D721Med (cell line): ENCODE results near the gene RHOT1.
"Not testable (repeated sequence)": the region's sequence is repeated elsewhere in the genome, so short reads cannot be mapped to it uniquely, and the experiment has no call there.

Experiments used
- DNase-seq: peaks from one replicate; pipeline ENCODE4 v3.0.0; 2011; ENCODE audit warnings: low spot score; ENCODE audit not compliant: insufficient read length
- FAIRE-seq: peaks from 2 replicates; lab custom pipeline; 2011; peaks lifted over from hg19 to GRCh38; lab: Jason Lieb, UNC
- CTCF ChIP-seq: IDR thresholded peaks from 2 replicates; pipeline ENCODE4 v1.5.1; 2012; ENCODE audit warnings: mild to moderate bottlenecking, control low read depth; ENCODE audit not compliant: insufficient read depth; ENCODE audit errors: missing control alignments

RHOT1 gene

DNA sequence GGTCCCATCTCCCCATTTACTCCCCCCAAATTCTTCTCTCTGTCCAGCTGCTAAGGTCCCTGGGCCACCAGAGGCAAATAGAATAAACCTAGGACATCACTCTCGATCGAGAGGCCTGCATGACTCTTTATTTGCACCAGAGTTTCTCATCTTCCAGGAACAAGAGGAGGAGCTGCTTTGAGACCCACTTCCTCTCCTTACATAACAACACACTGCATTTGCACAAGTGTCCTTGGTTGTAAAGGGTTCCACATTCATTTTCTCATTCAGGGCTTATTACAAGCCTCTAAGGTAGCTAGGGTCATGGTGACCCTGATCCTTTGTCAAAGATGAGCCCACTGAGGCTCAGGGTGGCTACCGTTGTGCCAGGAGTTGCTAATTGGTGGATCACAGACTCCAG, 38.1 kb upstream of the RHOT1 start:
- FAIRE-seq (no peak), DNase-seq (no peak)
- TF ChIP-seq CTCF: no peak

- peak; percentile 51 for FAIRE-seq
- DNase-seq: not testable (repeated sequence)
Measured at GRCh38 chr17:32106471-32106981, 35.8 kb upstream of the RHOT1 start.

- not testable (repeated sequence) for DNase-seq, FAIRE-seq
Measured at GRCh38 chr17:32107194-32107593, 35.1 kb upstream of the RHOT1 start.

DNA sequence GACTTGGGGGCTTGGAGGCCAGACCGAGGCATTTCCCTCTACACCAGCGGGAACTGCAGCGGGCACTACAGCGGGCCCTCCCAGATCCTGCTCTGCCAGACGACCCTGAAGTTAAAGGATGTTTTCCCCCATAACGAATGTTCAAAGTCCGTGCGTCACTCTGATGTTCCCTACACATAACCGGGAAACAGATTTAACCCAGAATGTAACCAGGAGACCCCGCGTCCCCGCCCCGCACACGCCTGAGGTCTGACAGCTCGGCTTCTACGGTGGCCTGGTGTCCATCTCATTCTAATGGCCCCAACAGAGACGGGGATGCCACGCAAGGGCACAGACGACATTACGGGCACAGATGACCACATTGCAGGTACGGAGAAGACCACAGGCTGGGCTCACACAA, 31.7 kb upstream of the RHOT1 start:
- DNase-seq (no peak), FAIRE-seq (no peak)
- TF ChIP-seq CTCF: no peak

DNA sequence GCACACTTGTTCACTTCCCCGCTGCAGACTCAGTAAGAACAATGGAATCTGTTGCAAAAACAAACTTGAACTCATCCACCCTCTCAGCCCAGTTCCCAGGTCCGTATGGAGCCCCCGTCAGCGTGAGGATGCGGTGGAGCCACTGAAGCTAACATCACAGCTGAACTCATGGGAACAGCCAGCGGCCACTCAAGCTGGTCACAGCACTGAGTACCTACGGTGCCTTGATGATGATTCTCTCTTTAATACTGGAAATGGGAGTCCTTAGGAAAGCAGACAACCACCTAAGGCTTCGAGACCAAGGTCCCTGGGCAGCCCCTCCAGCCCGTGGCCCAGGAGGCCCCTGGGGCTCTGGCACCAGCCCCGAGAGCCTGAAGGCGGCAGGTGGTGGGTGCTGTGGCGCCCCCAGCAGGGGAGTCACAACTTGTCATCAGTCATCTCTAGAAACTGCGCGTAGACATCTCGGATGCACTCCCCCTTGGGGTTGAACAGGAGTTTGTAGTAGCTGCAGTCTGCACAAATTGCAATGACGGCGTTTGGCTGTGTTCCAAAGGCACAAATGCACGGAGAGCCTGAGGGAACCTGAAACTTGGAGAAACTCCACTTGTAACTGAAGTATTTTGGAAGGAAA, 31.0 kb upstream of the RHOT1 start:
- DNase-seq (no peak), FAIRE-seq (no peak)
- TF ChIP-seq CTCF: peak; percentile 8

DNA sequence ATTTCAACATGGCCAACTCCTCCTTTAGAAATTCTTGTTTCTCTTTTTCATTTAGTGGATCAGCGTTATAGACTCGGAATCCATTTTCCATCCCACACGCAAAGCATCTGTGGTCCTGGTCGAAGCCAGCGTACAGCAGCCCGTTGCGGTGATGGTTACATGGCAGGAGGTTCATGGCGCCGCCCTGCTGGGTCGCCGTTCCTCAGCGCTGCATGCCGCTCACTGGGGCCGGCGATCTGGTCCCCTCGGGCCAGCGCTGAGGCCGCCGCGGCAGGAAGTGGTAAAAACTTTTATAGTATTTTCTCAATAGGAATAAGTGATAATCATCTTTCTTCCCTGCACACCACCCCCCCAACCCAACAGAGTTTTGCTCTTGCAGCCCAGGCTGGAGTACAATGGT, 29.9 kb upstream of the RHOT1 start:
- TF ChIP-seq CTCF: no peak
- no peak for FAIRE-seq

GRCh38 chr17:32114536-32114935, 27.8 kb upstream of the RHOT1 start:
- TF ChIP-seq CTCF: no peak
- no peak for DNase-seq
- no peak for FAIRE-seq

More for the DNA sequence above, 29.9 kb upstream of the RHOT1 start:
- DNase-seq: no peak

DNA sequence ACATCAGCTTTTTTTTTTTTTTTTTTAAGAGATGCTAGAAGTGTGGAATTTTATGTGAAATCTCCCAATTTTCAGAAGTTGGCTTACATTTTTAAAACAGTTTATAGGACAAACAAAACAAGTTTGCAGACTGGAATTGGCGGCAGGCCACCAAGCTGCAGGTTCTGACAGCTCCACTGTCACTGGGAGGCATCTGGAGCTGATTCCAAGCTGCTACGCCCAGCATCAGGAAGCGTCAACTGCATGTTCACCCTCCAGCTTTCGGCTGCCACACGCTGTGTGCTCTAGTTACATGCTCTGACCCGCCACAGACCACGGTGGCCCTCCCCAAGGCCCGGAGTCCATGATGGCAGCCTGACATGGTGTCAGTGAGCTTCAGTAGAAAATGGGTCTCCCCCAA, 26.8 kb upstream of the RHOT1 start:
- not testable (repeated sequence) for DNase-seq, FAIRE-seq

- FAIRE-seq (no peak), DNase-seq (no peak)
- no peak for TF ChIP-seq CTCF
Measured at GRCh38 chr17:32116937-32117336, 25.4 kb upstream of the RHOT1 start.
